ENCODE data around the gene SERTAD2. TPM values are rescaled to one million over a fixed set of nuclear protein-coding genes. Genes with fewer than 3 reads are reported as not detected.

Gene SERTAD2
- total and polyA plus RNA-seq, 10 donors = 10.4 to 61.4 (median 41.1) TPM

GRCh38 chr2:64695721-64696261 lies 42.1 kb upstream of the SERTAD2 start:
- H3K27ac ChIP-seq = peak overlapping the region in 4 of 8 donors; percentile 0 to 53 (median 28)
- WGBS, 5 donors = 13 to 32% (median 20%) methylated on average over 1 of the region's 1 CpG
- H3K27me3 ChIP-seq (replicated peaks in 1 of 7) = no peaks in the 10 kb centered on the region
- no peaks in the 10 kb centered on the region for H3K36me3 ChIP-seq
- DNase-seq = no peak
- H3K9me3 ChIP-seq = no peaks in the 10 kb centered on the region
- H3K4me3 ChIP-seq = no peak overlapping the region
- TF ChIP-seq POLR2A (IDR thresholded peaks at IDR 0.05) (no peak), POLR2AphosphoS5 (IDR thresholded peaks at IDR 0.05) (peak in 1 of 3 donors; percentile 17), CTCF (IDR thresholded peaks at IDR 0.05 in 8 of 11, conservative IDR thresholded peaks at IDR 0.05 in 3 of 11) (no peak)
- intact Hi-C loops (cut with DNase I; ENCODE audit: low total_unique reads) = no loop called here
- H3K4me1 ChIP-seq = peaks cover 0 to 56% (median 43%) of the 10 kb centered on the region in 6 donors

- peaks cover 0 to 22% (median 16%) of the 10 kb centered on the region in 6 donors for H3K4me1 ChIP-seq
- intact Hi-C loops (cut with DNase I; ENCODE audit: low total_unique reads) = no loop called here
- no peaks in the 10 kb centered on the region for H3K27me3 ChIP-seq (replicated peaks in 1 of 7)
- H3K4me3 ChIP-seq = no peak overlapping the region
- TF ChIP-seq CTCF (IDR thresholded peaks at IDR 0.05 in 8 of 11, conservative IDR thresholded peaks at IDR 0.05 in 3 of 11) (no peak), POLR2AphosphoS5 (IDR thresholded peaks at IDR 0.05) (no peak), POLR2A (IDR thresholded peaks at IDR 0.05) (no peak)
- no peak for DNase-seq
- WGBS, 5 donors = 68 to 88% (median 75%) methylated on average over 4 of the region's 4 CpGs
- H3K27ac ChIP-seq = no peak overlapping the region
- no peaks in the 10 kb centered on the region for H3K36me3 ChIP-seq
- H3K9me3 ChIP-seq = no peaks in the 10 kb centered on the region
Measured at GRCh38 chr2:64692401-64692800, 38.7 kb upstream of the SERTAD2 start.

- intact Hi-C loops (cut with DNase I; ENCODE audit: low total_unique reads) = no loop called here
- DNase-seq = no peak
- H3K27ac ChIP-seq = no peak overlapping the region
- no peaks in the 10 kb centered on the region for H3K36me3 ChIP-seq
- peaks cover 0 to 9% (median 0%) of the 10 kb centered on the region in 6 donors for H3K4me1 ChIP-seq
- H3K4me3 ChIP-seq = no peak overlapping the region
- no peaks in the 10 kb centered on the region for H3K27me3 ChIP-seq (replicated peaks in 1 of 7)
- TF ChIP-seq POLR2A (IDR thresholded peaks at IDR 0.05) (no peak), CTCF (IDR thresholded peaks at IDR 0.05 in 8 of 11, conservative IDR thresholded peaks at IDR 0.05 in 3 of 11) (no peak), POLR2AphosphoS5 (IDR thresholded peaks at IDR 0.05) (no peak)
- H3K9me3 ChIP-seq = no peaks in the 10 kb centered on the region
Measured at GRCh38 chr2:64688909-64689308, 35.2 kb upstream of the SERTAD2 start.

DNA sequence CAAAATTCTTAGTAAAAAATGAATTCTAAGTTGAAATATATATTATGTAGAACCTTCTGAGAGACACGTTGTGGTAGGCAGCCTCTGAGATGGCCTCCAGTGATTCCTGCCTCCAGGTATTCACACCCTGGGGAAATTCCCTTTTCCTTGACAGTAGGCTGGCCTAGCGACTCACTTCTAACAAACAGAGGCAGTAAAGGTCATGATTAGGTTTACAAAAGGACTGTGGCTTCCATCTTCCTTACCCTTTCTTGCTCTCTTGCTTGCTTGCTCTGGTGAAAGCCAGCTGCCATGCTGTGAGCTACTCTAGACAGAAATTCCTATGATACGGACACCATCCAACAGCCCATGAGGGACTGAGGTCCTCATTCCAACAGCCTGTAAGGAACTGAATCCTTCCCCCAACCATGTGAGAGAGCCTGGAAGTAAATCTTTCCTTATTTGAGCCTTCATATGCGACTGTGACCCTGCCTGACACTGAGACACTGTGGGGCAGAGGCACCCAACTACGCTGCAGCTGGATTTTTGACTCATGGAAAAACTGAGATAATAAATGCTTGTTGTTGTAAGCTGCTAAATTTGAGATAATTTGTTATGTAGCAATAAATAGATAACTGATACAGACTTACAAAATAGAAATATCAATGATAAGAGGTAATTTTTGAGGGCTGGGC lies 32.7 kb upstream of the SERTAD2 start:
- Histone ChIP-seq H3K9me3 (no peaks in the 10 kb centered on the region), H3K4me1 (peaks cover 0 to 16% (median 7%) of the 10 kb centered on the region in 6 donors), H3K36me3 (no peaks in the 10 kb centered on the region), H3K27me3 (replicated peaks in 1 of 7) (no peaks in the 10 kb centered on the region), H3K27ac (no peak overlapping the region), H3K4me3 (no peak overlapping the region)
- no peak for DNase-seq
- intact Hi-C loops (cut with DNase I; ENCODE audit: low total_unique reads) = no loop called here
- TF ChIP-seq POLR2AphosphoS5 (IDR thresholded peaks at IDR 0.05) = no peak
- no peak for TF ChIP-seq POLR2A (IDR thresholded peaks at IDR 0.05)
- TF ChIP-seq CTCF (IDR thresholded peaks at IDR 0.05 in 8 of 11, conservative IDR thresholded peaks at IDR 0.05 in 3 of 11) = no peak
- WGBS, 5 donors = 89 to 98% (median 92%) methylated on average over 5 of the region's 5 CpGs
